ENCODE results near the gene ATAD3C.

DNA sequence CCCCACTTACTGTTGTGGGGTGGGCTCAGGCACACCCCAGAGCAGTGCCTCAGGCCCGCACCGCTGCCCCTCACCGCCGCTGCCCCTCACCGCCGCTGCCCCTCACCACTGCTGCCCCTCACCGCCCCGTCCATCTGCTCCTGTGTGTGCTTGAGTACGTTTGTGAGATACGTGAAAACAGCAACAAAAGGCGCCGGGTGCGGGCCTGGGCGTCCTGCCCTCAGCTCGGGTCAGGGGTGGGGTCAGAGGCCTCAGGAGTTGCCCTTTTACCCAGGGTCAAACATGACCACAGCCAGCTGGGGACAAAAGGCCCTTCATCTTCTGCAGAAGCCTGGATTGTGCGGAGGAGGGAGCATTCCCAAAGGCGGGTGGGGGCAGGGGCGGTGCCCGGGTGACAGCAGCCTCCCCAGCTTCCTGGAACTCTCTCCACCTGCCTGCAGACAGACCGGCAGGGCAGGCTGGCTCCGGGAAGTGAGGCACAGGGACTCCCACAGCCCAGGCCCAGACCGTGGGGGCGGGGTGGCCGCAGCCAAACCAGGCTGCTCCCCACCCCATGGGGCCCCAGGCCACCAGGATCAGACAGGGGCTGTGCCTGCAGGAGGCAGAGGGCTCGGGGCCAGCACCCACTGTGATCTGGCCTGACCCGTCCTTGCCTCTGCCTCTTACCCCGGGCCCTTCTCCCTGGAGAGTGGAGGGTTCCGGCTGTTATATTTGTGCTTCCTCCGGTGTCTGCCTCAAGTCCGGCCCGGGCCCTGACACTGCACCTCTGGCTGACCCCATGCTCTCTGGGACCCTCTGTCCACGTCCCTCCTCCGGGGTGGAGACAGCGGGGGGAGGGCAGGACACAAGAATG, 16.3 kb upstream of the ATAD3C start:
- TF ChIP-seq POLR2AphosphoS5 (IDR thresholded peaks at IDR 0.05) (peak; percentile 64 to 85), POLR2A (IDR thresholded peaks at IDR 0.05; ENCODE audit: low read depth) (no peak)
